ENCODE results near the gene TANK. TPM values are rescaled to one million over a fixed set of nuclear protein-coding genes. Genes with fewer than 3 reads are reported as not detected.

TANK gene
- total RNA-seq, 1 experiment from 2014 or later: 24.5 TPM

- no peak overlapping the region for H3K4me3 Mint-ChIP-seq
- ATAC-seq (no peak), DNase-seq (ENCODE audit: low spot score) (no peak)
- H3K27ac Mint-ChIP-seq: no peak overlapping the region
- POLR2A ChIA-PET: no interaction called here
- H3K9me3 Mint-ChIP-seq: no peaks in the 10 kb centered on the region
- H3K4me1 Mint-ChIP-seq: peaks cover 12% of the 10 kb centered on the region
- peaks cover 30% of the 10 kb centered on the region for H3K27me3 Mint-ChIP-seq (ENCODE audit: low read depth)
- CTCF ChIA-PET: no interaction called here
- no peaks in the 10 kb centered on the region for H3K36me3 Mint-ChIP-seq
- TF ChIP-seq STAT6 (CRISPR knock-in tag; conservative IDR thresholded peaks at IDR 0.05; ENCODE audit: low read depth) (no peak), FOXK1 (CRISPR knock-in tag; IDR thresholded peaks at IDR 0.05) (no peak), TEAD4 (CRISPR knock-in tag; IDR thresholded peaks at IDR 0.05) (no peak), OVOL2 (CRISPR knock-in tag; IDR thresholded peaks at IDR 0.05; ENCODE audit: borderline replicate concordance) (no peak), GRHL2 (CRISPR knock-in tag; IDR thresholded peaks at IDR 0.05; ENCODE audit: insufficient replicate concordance, severe bottlenecking) (no peak), FOXP4 (CRISPR knock-in tag; IDR thresholded peaks at IDR 0.05) (no peak), ARID4B (CRISPR knock-in tag; IDR thresholded peaks at IDR 0.05; ENCODE audit: borderline replicate concordance) (no peak), ZNF425 (CRISPR knock-in tag; conservative IDR thresholded peaks at IDR 0.05) (no peak), USF1 (CRISPR knock-in tag; IDR thresholded peaks at IDR 0.05) (no peak), ATF6 (CRISPR knock-in tag; IDR thresholded peaks at IDR 0.05) (no peak), ZNF532 (CRISPR knock-in tag; IDR thresholded peaks at IDR 0.05; ENCODE audit: borderline replicate concordance) (no peak), ZSCAN18 (CRISPR knock-in tag; IDR thresholded peaks at IDR 0.05) (no peak), KAT7 (CRISPR knock-in tag; IDR thresholded peaks at IDR 0.05; ENCODE audit: borderline replicate concordance) (no peak), MLX (CRISPR knock-in tag; IDR thresholded peaks at IDR 0.05) (no peak), NFYB (CRISPR knock-in tag; conservative IDR thresholded peaks at IDR 0.05; ENCODE audit: low read depth) (no peak), CREM (CRISPR knock-in tag; IDR thresholded peaks at IDR 0.05) (no peak)
Observed at GRCh38 chr2:161234627-161235026, 74.4 kb downstream of the TANK start.

Data from WTC11 (cell line).